ENCODE results near the gene NAA50. TPM values are rescaled to one million over a fixed set of nuclear protein-coding genes. Genes with fewer than 3 reads are reported as not detected.

NAA50 gene
- total and polyA plus RNA-seq, 2 experiments from 2014 or later = 103 to 260 TPM

- Mint-ChIP-seq H3K4me3 (no peak overlapping the region), H3K9me3 (peaks cover 3% of the 10 kb centered on the region; the same call in 2 of the 3 replicates), H3K36me3 (ENCODE audit: low read depth) (peaks cover 15% of the 10 kb centered on the region), H3K4me1 (peaks cover 25% of the 10 kb centered on the region), H3K27me3 (ENCODE audit: insufficient read depth, low read depth, poor library complexity) (no peaks in the 10 kb centered on the region), H3K27ac (no peak overlapping the region)
- Histone ChIP-seq H2AFZ (no peak overlapping the region), H4K20me1 (replicated peaks; ENCODE audit: insufficient read depth) (no peaks in the 10 kb centered on the region), H3K4me2 (no peak overlapping the region), H3K4me3 (no peak overlapping the region), H3K9me2 (ENCODE audit: insufficient read depth) (peaks cover 4% of the 10 kb centered on the region; the same call in 1 of the 2 replicates), H3K79me2 (replicated peaks; ENCODE audit: insufficient read depth) (peaks cover 77% of the 10 kb centered on the region), H3K27me3 (ENCODE audit: insufficient read depth) (no peaks in the 10 kb centered on the region), H3F3A (replicated peaks; ENCODE audit: low read depth) (no peaks in the 10 kb centered on the region; the same call in 1 of the 2 replicates), H3K36me3 (ENCODE audit: insufficient read depth) (no peaks in the 10 kb centered on the region), H3K27ac (ENCODE audit: low read depth) (no peak overlapping the region), H3K4me1 (ENCODE audit: insufficient read depth) (peaks cover 22% of the 10 kb centered on the region)
- ATAC-seq (no peak), DNase-seq (ENCODE audit: low spot score) (no peak)
- TF ChIP-seq NANOG (IDR thresholded peaks at IDR 0.05; ENCODE audit: borderline replicate concordance) = no peak
Observed at GRCh38 chr3:113690482-113690881, 55.6 kb downstream of the NAA50 start.

GRCh38 chr3:113685956-113686721 lies 59.9 kb downstream of the NAA50 start:
- H3K79me2 ChIP-seq (replicated peaks; ENCODE audit: insufficient read depth) = peaks cover 35% of the 10 kb centered on the region
- peak; percentile 25; the same call in 1 of the 2 replicates for TF ChIP-seq ZNF462 (CRISPR knock-in tag; IDR thresholded peaks at IDR 0.05)
- TF ChIP-seq CTCF (conservative IDR thresholded peaks at IDR 0.05; ENCODE audit: low read depth in 2 of 2) = no peak
- H3K9me2 ChIP-seq (ENCODE audit: insufficient read depth) = peaks cover 7% of the 10 kb centered on the region; the same call in 1 of the 2 replicates
- H3K27me3 Mint-ChIP-seq (ENCODE audit: insufficient read depth, low read depth, poor library complexity) = no peaks in the 10 kb centered on the region
- no peaks in the 10 kb centered on the region for H4K20me1 ChIP-seq (replicated peaks; ENCODE audit: insufficient read depth)
- peaks cover 20% of the 10 kb centered on the region for H3K4me1 Mint-ChIP-seq
- ATAC-seq (peak; percentile 85), DNase-seq (ENCODE audit: low spot score) (peak; percentile 64)
- peaks cover 29% of the 10 kb centered on the region; the same call in 2 of the 3 replicates for H3K36me3 Mint-ChIP-seq (ENCODE audit: low read depth)
- H3K4me1 ChIP-seq (ENCODE audit: insufficient read depth) = peaks cover 14% of the 10 kb centered on the region
- no peaks in the 10 kb centered on the region for H3K36me3 ChIP-seq (ENCODE audit: insufficient read depth)
- no peak overlapping the region for H3K27ac ChIP-seq (ENCODE audit: low read depth)
- no peak overlapping the region for H2AFZ ChIP-seq
- H3K4me3 ChIP-seq = no peak overlapping the region
- peak overlapping the region; percentile 71 for H3K27ac Mint-ChIP-seq
- H3F3A ChIP-seq (replicated peaks; ENCODE audit: low read depth) = no peaks in the 10 kb centered on the region
- H3K9me3 Mint-ChIP-seq = peaks cover 3% of the 10 kb centered on the region; the same call in 2 of the 3 replicates
- H3K27me3 ChIP-seq (ENCODE audit: insufficient read depth) = no peaks in the 10 kb centered on the region
- H3K4me3 Mint-ChIP-seq = no peak overlapping the region; the same call in 1 of the 3 replicates
- peak overlapping the region; percentile 14; the same call in 1 of the 2 replicates for H3K4me2 ChIP-seq

All from GM23338 (cell line).